Adrenal gland (tissue), 12 donors: ENCODE data around the gene ZSCAN10. TPM values are rescaled to one million over a fixed set of nuclear protein-coding genes. Genes with fewer than 3 reads are reported as not detected.

Experiments
- DNase-seq, 7 donors: peaks; one replicate each; pipeline ENCODE4 v3.0.0-alpha.2; 2019 to 2020
- H3K27ac ChIP-seq, 5 donors: fragments of 200-600 bp; sonication (generic) in 4 of 5; 1 replicate in 3 of 5; 2 replicates in 2 of 5; pipeline versions ENCODE4 v1.5.1 to v1.8.0; 2016 to 2020; ENCODE audit warnings: mild to moderate bottlenecking in 1 of 5
- H3K27me3 ChIP-seq: fragments of 200-600 bp; 2 replicates; pipeline ENCODE4 v1.8.0; 2021
- H3K36me3 ChIP-seq, 2 donors: fragments of 200-600 bp; replicated peaks in 1 of 2; 1 replicate in 1 of 2; 2 replicates in 1 of 2; pipeline versions ENCODE4 v1.5.1 to v1.8.0; 2018 to 2022
- H3K4me1 ChIP-seq, 2 donors: fragments of 200-600 bp; replicated peaks in 1 of 2; 1 replicate in 1 of 2; 2 replicates in 1 of 2; pipeline versions ENCODE4 v1.5.1 to v1.8.0; 2018 to 2021
- H3K4me3 ChIP-seq, 4 donors: fragments of 200-600 bp; sonication (generic) in 3 of 4; one replicate each; pipeline ENCODE4 v1.5.1; 2016 to 2018
- H3K9me3 ChIP-seq, 3 donors: fragments of 200-600 bp; sonication (generic) in 1 of 3; replicated peaks in 1 of 3; 1 replicate in 2 of 3; 2 replicates in 1 of 3; pipeline versions ENCODE4 v1.5.1 to v1.8.0; 2016 to 2021
- POLR2A ChIP-seq, 2 donors: fragments of 450-650 bp; IDR thresholded peaks; one replicate each; pipeline ENCODE4 v1.6.1; 2017; ENCODE audit warnings: antibody characterized with exemption in 2 of 2, mild to moderate bottlenecking in 2 of 2, moderate library complexity in 1 of 2
- WGBS, 4 donors: extraction: QIAGEN DNeasy Blood & Tissue Kit in 2 of 4; methylation state at CpG; one replicate each; pipeline versions ENCODE4 v1.1.5 to v1.1.7; 2013 to 2017; 5-methylcytosine and 5-hydroxymethylcytosine counted together
- intact Hi-C, 2 donors: fragments of 100-400 bp; cut with DNase I; formaldehyde crosslinking; loops; one replicate each; pipeline versions ENCODE4 v1.14.1 to v1.15.0; 2022 to 2023
- polyA plus RNA-seq, 3 donors: library from polyadenylated mRNA; stranded (reverse); fragments of 200-250 nt in 2 of 3; fragments of 350-450 nt in 1 of 3; fragmentation: Illumina TruSeq in 1 of 3; extraction: RNeasy Lipid Tissue Mini Kit (QIAGEN cat#74804) in 1 of 3; gene quantifications; one replicate each; pipeline ENCODE4 v1.2.3, GENCODE V29; 2013 to 2014
- total RNA-seq, 9 donors: library from RNA; depleted of rRNA in 4 of 9; stranded (reverse); fragments of >200 nt in 4 of 9; fragments of 120-200 nt in 1 of 9; fragmentation: NEBNext Ultra II Directional in 1 of 9; extraction: Animal tissue kit (Norgen Biotek cat#: 25700) in 1 of 9; gene quantifications; one replicate each; pipeline versions ENCODE4 v1.1.0 to v1.2.4, GENCODE V29; 2013 to 2023
- TF ChIP-seq, protein P1 (sequence below), 6 experiments: fragments of 450-650 bp in 4 of 6; fragments of 200-600 bp in 2 of 6; sonication (generic) in 1 of 6; IDR thresholded peaks; 1 replicate in 5 of 6; 2 replicates in 1 of 6; pipeline versions ENCODE4 v1.5.1 to v1.8.0; 2016 to 2021; ENCODE audit warnings: antibody characterized with exemption in 6 of 6, mild to moderate bottlenecking in 2 of 6, moderate library complexity in 1 of 6
- donor health status: healthy with polysubstance abuse.
- donor health status: Bipolar disorder and iron deficiency.
- donor health status: DM: yes; HTN: yes; CAD: no.
- donor health status: DM: no; HTN: no; CAD: no.
- donor health status: DM: no; HTN: no; CAD: no.
- donor health status: DM: yes; HTN: yes; CAD: no.

Gene ZSCAN10
- total and polyA plus RNA-seq, 12 donors, result 0.11 to 0.50 (median 0.14) TPM; not detected in 8

DNA sequence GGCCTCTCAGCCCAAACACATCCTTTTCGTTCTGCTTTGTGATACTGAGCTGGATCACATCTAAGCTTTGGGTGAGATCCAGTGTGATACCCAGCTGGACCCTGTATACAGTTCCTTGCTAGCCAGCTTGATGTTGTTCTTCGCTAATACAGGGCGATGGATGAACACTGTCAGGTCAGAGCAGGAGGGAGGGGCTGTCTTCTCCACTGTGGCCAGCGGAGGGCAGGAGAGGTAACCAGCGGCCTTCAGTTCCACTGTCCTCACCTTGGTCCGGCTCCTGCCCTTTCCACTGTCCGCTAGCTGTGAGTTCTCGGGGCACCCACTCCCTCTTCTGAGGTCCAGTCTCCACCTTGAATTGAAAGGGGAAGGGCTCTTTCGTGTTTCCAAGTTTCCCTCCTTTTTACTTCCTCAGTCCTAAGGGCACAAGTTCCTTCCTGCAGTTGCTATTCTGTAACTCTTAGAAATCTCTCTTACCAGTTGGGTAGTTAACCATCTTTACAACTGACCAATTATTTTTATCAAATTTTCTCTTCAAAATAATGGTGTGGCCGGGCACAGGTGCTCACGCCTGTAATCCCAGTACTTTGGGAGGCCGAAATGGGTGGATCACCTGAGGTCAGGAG, 32.8 kb upstream of the ZSCAN10 start:
- intact Hi-C loops, result no loop called here
- Histone ChIP-seq H3K4me1 (peaks cover 15 to 39% of the 10 kb centered on the region in 2 donors), H3K36me3 (peaks cover 0 to 6% of the 10 kb centered on the region in 2 donors), H3K4me3 (no peak overlapping the region), H3K27me3 (no peaks in the 10 kb centered on the region), H3K9me3 (no peaks in the 10 kb centered on the region), H3K27ac (no peak overlapping the region)
- 55 to 65% (median 59%) methylated on average over 12 of the region's 12 CpGs for WGBS, 4 donors
- TF ChIP-seq POLR2A (IDR thresholded peaks at IDR 0.05), result no peak
- TF ChIP-seq, protein P1, sequence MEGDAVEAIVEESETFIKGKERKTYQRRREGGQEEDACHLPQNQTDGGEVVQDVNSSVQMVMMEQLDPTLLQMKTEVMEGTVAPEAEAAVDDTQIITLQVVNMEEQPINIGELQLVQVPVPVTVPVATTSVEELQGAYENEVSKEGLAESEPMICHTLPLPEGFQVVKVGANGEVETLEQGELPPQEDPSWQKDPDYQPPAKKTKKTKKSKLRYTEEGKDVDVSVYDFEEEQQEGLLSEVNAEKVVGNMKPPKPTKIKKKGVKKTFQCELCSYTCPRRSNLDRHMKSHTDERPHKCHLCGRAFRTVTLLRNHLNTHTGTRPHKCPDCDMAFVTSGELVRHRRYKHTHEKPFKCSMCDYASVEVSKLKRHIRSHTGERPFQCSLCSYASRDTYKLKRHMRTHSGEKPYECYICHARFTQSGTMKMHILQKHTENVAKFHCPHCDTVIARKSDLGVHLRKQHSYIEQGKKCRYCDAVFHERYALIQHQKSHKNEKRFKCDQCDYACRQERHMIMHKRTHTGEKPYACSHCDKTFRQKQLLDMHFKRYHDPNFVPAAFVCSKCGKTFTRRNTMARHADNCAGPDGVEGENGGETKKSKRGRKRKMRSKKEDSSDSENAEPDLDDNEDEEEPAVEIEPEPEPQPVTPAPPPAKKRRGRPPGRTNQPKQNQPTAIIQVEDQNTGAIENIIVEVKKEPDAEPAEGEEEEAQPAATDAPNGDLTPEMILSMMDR (IDR thresholded peaks at IDR 0.05), result peak; percentile 12 to 54 (median 38)
- DNase-seq, result peak in 3 of 7 donors; percentile 49 to 59 (median 54)

GRCh38 chr16:3129137-3130131, 30.3 kb upstream of the ZSCAN10 start:
- intact Hi-C loops, result loop anchor here (5.0 to 10.0 kb wide), 2 partner anchors 72 to 75 kb away; no protein-coding TSS in a partner anchor

DNA sequence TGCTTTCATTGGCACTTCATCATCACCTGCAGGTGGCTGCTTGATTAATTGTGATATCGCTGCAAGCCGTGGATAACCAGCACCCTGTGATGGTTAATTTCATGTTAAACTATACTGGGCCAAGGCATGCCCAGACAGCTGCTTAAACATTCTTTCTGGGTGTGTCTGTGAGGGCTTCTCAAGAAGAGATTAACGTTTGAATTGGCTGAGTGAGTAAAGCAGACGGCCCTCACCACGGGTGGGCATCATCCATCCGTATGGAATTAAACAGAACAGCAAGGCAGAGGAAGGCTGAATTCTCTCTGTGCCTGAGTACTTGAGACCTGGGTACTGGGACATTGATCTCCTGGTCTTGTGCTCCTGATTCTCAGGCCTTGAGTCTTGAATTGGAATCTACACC, 28.7 kb upstream of the ZSCAN10 start:
- WGBS, 4 donors, result 74 to 84% (median 78%) methylated on average over 6 of the region's 6 CpGs
- Histone ChIP-seq H3K36me3 (peaks cover 0 to 6% of the 10 kb centered on the region in 2 donors), H3K9me3 (no peaks in the 10 kb centered on the region), H3K4me1 (peaks cover 13 to 33% of the 10 kb centered on the region in 2 donors), H3K27me3 (no peaks in the 10 kb centered on the region), H3K27ac (no peak overlapping the region), H3K4me3 (no peak overlapping the region)
- DNase-seq, result no peak
- TF ChIP-seq, protein P1 (IDR thresholded peaks at IDR 0.05), result no peak
- TF ChIP-seq POLR2A (IDR thresholded peaks at IDR 0.05), result no peak
- intact Hi-C loops, result loop anchor here (5.0 to 10.0 kb wide), 2 partner anchors 70 to 73 kb away; no protein-coding TSS in a partner anchor

More at GRCh38 chr16:3129137-3130131, 30.3 kb upstream of the ZSCAN10 start:
- DNase-seq, result peak; percentile 79 to 90 (median 85)
- 9 to 16% (median 13%) methylated on average over 26 to 28 of the region's 28 CpGs for WGBS, 4 donors
- Histone ChIP-seq H3K27ac (peak overlapping the region in 4 of 5 donors; percentile 33 to 84 (median 66)), H3K4me3 (peak overlapping the region in 1 of 4 donors; percentile 43), H3K27me3 (no peaks in the 10 kb centered on the region), H3K9me3 (no peaks in the 10 kb centered on the region), H3K36me3 (peaks cover 0 to 6% of the 10 kb centered on the region in 2 donors), H3K4me1 (peaks cover 13 to 36% of the 10 kb centered on the region in 2 donors)
- TF ChIP-seq, protein P1 (IDR thresholded peaks at IDR 0.05), result peak; percentile 84 to 94 (median 90)
- no peak for TF ChIP-seq POLR2A (IDR thresholded peaks at IDR 0.05)
